Natural killer cell (primary cell): ENCODE measurements around the gene AURKB. TPM values are rescaled to one million over a fixed set of nuclear protein-coding genes. Genes with fewer than 3 reads are reported as not detected.
A peak's percentile ranks its signal among the peaks of the same experiment; 100 is the strongest.

Experiments
- ATAC-seq, 3 donors: fragments of 150-1000 bp in 2 of 3; fragments of 200-7000 bp in 1 of 3; cut with Tn5 transposase; 1 replicate in 1 of 3; 2 replicates in 2 of 3; pipeline ENCODE4 v1.10.0; 2021; ENCODE audit warnings: mild to moderate bottlenecking in 2 of 3, moderate library complexity in 2 of 3
- DNase-seq, 2 donors: peaks; one replicate each; pipeline versions ENCODE4 v3.0.0 to v3.0.0-alpha.2; 2013 to 2021; ENCODE audit warnings: mixed read lengths in 1 of 2
- H3K27ac ChIP-seq: one replicate; pipeline ENCODE4 v1.5.1; 2013; ENCODE audit warnings: mild to moderate bottlenecking, low read length
- H3K27me3 ChIP-seq: one replicate; pipeline ENCODE4 v1.6.1; 2013; ENCODE audit warnings: low read length; ENCODE audit not compliant: control insufficient read depth, insufficient read depth
- H3K36me3 ChIP-seq: one replicate; pipeline ENCODE4 v1.6.1; 2013; ENCODE audit warnings: low read length; ENCODE audit not compliant: control insufficient read depth, insufficient read depth
- H3K4me1 ChIP-seq: one replicate; pipeline ENCODE4 v1.6.1; 2013; ENCODE audit warnings: low read length; ENCODE audit not compliant: control insufficient read depth, insufficient read depth
- H3K4me3 ChIP-seq: one replicate; pipeline ENCODE4 v1.5.1; 2013; ENCODE audit warnings: low read length
- H3K9me3 ChIP-seq: one replicate; pipeline ENCODE4 v1.6.1; 2013; ENCODE audit warnings: low read length; ENCODE audit not compliant: control insufficient read depth, insufficient read depth
- H3K27ac Mint-ChIP-seq, 2 donors: one replicate each; pipeline ENCODE4 v1.8.0; 2022; ENCODE audit warnings: mild to moderate bottlenecking in 2 of 2, mixed read lengths in 2 of 2, moderate library complexity in 1 of 2
- H3K27me3 Mint-ChIP-seq, 2 donors: one replicate each; pipeline ENCODE4 v1.8.0; 2022; ENCODE audit warnings: low read depth in 2 of 2, mixed read lengths in 2 of 2
- H3K36me3 Mint-ChIP-seq: one replicate; pipeline ENCODE4 v1.8.0; 2022; ENCODE audit warnings: mixed read lengths
- H3K4me1 Mint-ChIP-seq, 2 donors: one replicate each; pipeline ENCODE4 v1.8.0; 2022; ENCODE audit warnings: mixed read lengths in 2 of 2
- H3K4me3 Mint-ChIP-seq: one replicate; pipeline ENCODE4 v1.8.0; 2022; ENCODE audit warnings: mild to moderate bottlenecking, moderate library complexity, mixed read lengths
- H3K9me3 Mint-ChIP-seq, 2 donors: one replicate each; pipeline ENCODE4 v1.8.0; 2022; ENCODE audit warnings: mixed read lengths in 2 of 2
- CTCF ChIP-seq: fragments of 200-600 bp; IDR thresholded peaks from one replicate; pipeline ENCODE4 v1.8.0; 2022; ENCODE audit warnings: antibody characterized with exemption
- WGBS: methylation state at CpG from one replicate; pipeline ENCODE4 v1.1.7; 2013; ENCODE audit warnings: missing lambda C conversion rate; ENCODE audit not compliant: insufficient coverage; 5-methylcytosine and 5-hydroxymethylcytosine counted together
- intact Hi-C: fragments of 100-400 bp; cut with micrococcal nuclease; formaldehyde crosslinking; loops from one replicate; pipeline ENCODE4 v1.14.2; 2022
- total RNA-seq, 4 donors: library from RNA; stranded (reverse); fragments of 120-200 nt in 1 of 4; gene quantifications; one replicate each; pipeline versions ENCODE4 v1.2.3 to v1.2.4, GENCODE V29; 2013 to 2022

Gene AURKB
- total RNA-seq, 3 donors from 2014 or later (not counting 1 experiment from before 2014, with no cell fraction given): 2.1 to 4.8 (median 4.1) TPM

DNA sequence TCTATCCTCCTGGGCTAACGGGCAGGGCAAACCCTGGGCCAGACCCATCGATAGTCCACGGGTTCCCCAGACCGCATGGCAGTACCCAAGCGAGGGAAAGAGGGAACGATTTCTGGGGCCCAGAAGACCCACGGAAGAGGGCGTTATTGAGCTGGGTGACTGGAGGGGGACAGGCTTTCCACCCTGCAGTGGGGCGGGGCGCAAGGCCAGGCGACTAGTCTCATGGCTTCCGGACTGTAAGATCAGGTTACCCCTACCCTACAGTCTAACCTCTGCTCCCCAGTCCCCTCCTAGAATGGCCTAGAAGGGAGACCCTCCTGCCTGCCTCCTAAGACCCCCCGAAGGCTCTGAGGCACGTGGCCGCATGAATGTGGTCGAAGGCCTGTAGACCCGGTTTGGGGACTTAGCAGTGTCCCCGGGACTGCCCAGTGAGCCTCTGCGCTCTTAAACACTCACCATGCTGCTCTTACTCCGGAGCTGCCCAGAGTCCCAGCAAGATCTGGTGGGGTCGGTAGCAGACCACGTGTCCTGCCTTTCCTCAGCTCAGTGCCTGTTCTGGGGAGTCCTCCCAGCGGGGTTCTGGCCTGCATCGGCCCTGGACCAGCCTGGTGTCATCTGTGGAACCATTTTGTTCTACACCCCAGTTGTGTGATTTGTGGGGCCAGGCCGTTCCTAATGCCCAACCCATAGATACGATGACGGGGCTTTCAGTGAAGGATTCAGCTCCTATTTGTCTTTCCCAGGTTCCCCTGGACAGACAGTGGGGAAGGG, 13.2 kb upstream of the AURKB start:
- WGBS: 25% methylated on average over 27 of the region's 27 CpGs
- Mint-ChIP-seq H3K36me3 (peaks cover 7% of the 10 kb centered on the region), H3K4me1 (peaks cover 54 to 60% of the 10 kb centered on the region in 2 donors), H3K9me3 (peaks cover 0 to 4% of the 10 kb centered on the region in 2 donors), H3K4me3 (peak overlapping the region; percentile 99), H3K27ac (peak overlapping the region; percentile 100), H3K27me3 (peaks cover 8 to 9% of the 10 kb centered on the region in 2 donors)
- intact Hi-C loops: loop anchor here (2.0 kb wide), 1 partner anchor 77 kb away; no protein-coding TSS in a partner anchor
- peak; percentile 55 to 72 for DNase-seq
- ATAC-seq: peak; percentile 8 to 29 (median 10)
- Histone ChIP-seq H3K9me3 (no peaks in the 10 kb centered on the region), H3K27ac (peak overlapping the region; percentile 93), H3K27me3 (no peaks in the 10 kb centered on the region), H3K36me3 (peaks cover 20% of the 10 kb centered on the region), H3K4me1 (peaks cover 50% of the 10 kb centered on the region), H3K4me3 (peak overlapping the region; percentile 73)
- no peak for TF ChIP-seq CTCF

GRCh38 chr17:8222630-8223355, 12.4 kb upstream of the AURKB start:
- under 1% methylated on average over 49 of the region's 49 CpGs for WGBS
- intact Hi-C loops: loop anchor here (1.0 to 2.0 kb wide), 4 partner anchors 25 to 102 kb away; no protein-coding TSS in a partner anchor
- no peaks in the 10 kb centered on the region for H3K27me3 ChIP-seq
- peak overlapping the region; percentile 99 for H3K4me3 Mint-ChIP-seq
- peaks cover 13% of the 10 kb centered on the region for H3K36me3 ChIP-seq
- peak; percentile 92 to 96 for DNase-seq
- peak overlapping the region; percentile 73 for H3K4me3 ChIP-seq
- H3K27ac ChIP-seq: peak overlapping the region; percentile 93
- peak; percentile 39 to 64 (median 58) for ATAC-seq
- H3K9me3 ChIP-seq: no peaks in the 10 kb centered on the region
- peaks cover 0 to 4% of the 10 kb centered on the region in 2 donors for H3K9me3 Mint-ChIP-seq
- peak overlapping the region; percentile 100 for H3K27ac Mint-ChIP-seq
- TF ChIP-seq CTCF: no peak
- H3K4me1 ChIP-seq: peaks cover 50% of the 10 kb centered on the region
- peaks cover 53 to 59% of the 10 kb centered on the region in 2 donors for H3K4me1 Mint-ChIP-seq
- peaks cover 7% of the 10 kb centered on the region for H3K36me3 Mint-ChIP-seq
- H3K27me3 Mint-ChIP-seq: peaks cover 8 to 9% of the 10 kb centered on the region in 2 donors

- peaks cover 8% of the 10 kb centered on the region for H3K36me3 ChIP-seq
- no peaks in the 10 kb centered on the region for H3K27me3 ChIP-seq
- Mint-ChIP-seq H3K27me3 (peaks cover 8 to 9% of the 10 kb centered on the region in 2 donors), H3K4me1 (peaks cover 48 to 54% of the 10 kb centered on the region in 2 donors), H3K4me3 (peak overlapping the region; percentile 99), H3K27ac (peak overlapping the region; percentile 100), H3K9me3 (peaks cover 0 to 4% of the 10 kb centered on the region in 2 donors), H3K36me3 (peaks cover 7% of the 10 kb centered on the region)
- under 1% methylated on average over 9 of the region's 9 CpGs for WGBS
- intact Hi-C loops: loop anchor here (1.0 to 2.0 kb wide), 4 partner anchors 25 to 102 kb away; no protein-coding TSS in a partner anchor
- H3K4me1 ChIP-seq: peaks cover 49% of the 10 kb centered on the region
- DNase-seq (peak in 1 of 2 donors; percentile 93), ATAC-seq (peak; percentile 34 to 57 (median 46))
- peak overlapping the region; percentile 93 for H3K27ac ChIP-seq
- peak overlapping the region; percentile 73 for H3K4me3 ChIP-seq
- no peaks in the 10 kb centered on the region for H3K9me3 ChIP-seq
- TF ChIP-seq CTCF: no peak
These were observed 11.9 kb upstream of the AURKB start for GRCh38 chr17:8222380-8222629.
